T-helper 1 cell treated with Interleukin-12 subunit alpha and Interleukin-12 subunit beta and Interleukin-4 antibody, amounts not matched to agents 30 μg/mL and 1 μg/mL, for 36 hours (primary cell): Measurements from ENCODE around the gene ZNF687.

ENCODE experiments used
- H3K27ac Mint-ChIP-seq: one replicate; pipeline ENCODE4 v1.8.0; 2021; ENCODE audit warnings: mild to moderate bottlenecking, mixed read lengths
- H3K27me3 Mint-ChIP-seq: one replicate; pipeline ENCODE4 v1.8.0; 2021; ENCODE audit warnings: low read depth, mixed read lengths
- H3K36me3 Mint-ChIP-seq: one replicate; pipeline ENCODE4 v1.8.0; 2021; ENCODE audit warnings: low read depth, mixed read lengths
- H3K4me1 Mint-ChIP-seq: one replicate; pipeline ENCODE4 v1.8.0; 2021; ENCODE audit warnings: low read depth, mixed read lengths
- H3K4me3 Mint-ChIP-seq: one replicate; pipeline ENCODE4 v1.8.0; 2021; ENCODE audit warnings: mild to moderate bottlenecking, moderate library complexity, mixed read lengths
- H3K9me3 Mint-ChIP-seq: one replicate; pipeline ENCODE4 v1.8.0; 2021; ENCODE audit warnings: mixed read lengths

ZNF687 gene

DNA sequence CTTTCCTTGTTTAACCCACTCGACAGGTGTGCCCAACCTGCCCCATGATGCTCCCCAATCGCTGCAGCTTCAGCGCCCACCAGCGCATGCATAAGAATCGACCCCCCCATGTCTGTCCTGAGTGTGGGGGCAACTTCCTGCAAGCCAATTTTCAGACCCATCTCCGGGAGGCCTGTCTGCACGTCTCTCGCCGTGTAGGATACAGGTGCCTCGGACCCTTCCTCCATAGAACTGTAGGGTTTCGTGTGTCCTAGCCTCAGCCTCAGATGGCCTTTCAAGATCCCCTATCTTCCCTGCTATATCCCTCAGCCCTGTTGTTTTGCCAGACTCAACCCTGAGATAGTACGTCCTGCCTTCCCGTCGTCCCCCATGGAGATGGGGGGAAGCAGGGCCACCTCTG lies 6.4 kb downstream of the ZNF687 start:
- Mint-ChIP-seq H3K27me3 (no peaks in the 10 kb centered on the region), H3K9me3 (no peaks in the 10 kb centered on the region), H3K4me3 (no peak overlapping the region), H3K4me1 (peaks cover 16% of the 10 kb centered on the region), H3K27ac (no peak overlapping the region), H3K36me3 (peaks cover 35% of the 10 kb centered on the region)

DNA sequence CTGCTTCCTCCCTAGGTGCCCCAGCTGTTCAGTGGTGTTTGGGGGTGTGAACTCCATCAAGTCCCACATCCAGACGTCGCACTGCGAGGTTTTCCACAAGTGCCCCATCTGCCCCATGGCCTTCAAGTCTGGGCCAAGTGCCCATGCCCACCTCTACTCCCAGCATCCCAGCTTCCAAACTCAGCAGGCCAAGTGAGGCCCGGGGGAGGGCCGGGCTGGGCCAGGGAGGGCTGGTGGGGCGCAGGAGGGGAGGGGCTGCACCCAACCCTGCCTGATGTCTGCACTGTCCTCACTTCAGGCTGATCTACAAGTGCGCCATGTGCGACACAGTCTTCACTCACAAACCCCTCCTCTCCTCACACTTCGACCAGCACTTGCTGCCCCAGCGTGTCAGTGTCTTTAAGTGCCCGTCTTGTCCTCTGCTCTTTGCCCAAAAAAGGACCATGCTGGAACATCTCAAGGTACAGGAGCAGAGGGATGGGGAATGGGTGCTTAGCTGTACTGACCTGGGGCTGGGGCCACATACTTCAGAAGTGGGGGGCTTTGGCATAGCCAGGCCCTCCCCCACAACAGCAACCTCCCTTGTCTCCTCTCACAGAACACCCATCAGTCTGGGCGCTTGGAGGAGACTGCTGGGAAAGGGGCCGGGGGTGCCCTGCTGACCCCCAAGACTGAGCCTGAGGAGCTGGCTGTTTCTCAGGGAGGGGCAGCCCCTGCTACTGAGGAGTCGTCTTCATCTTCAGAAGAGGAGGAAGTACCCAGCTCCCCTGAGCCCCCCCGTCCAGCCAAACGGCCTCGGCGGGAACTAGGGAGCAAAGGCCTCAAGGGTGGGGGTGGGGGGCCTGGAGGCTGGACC lies 7.2 kb downstream of the ZNF687 start:
- Mint-ChIP-seq H3K4me3 (no peak overlapping the region), H3K9me3 (no peaks in the 10 kb centered on the region), H3K27me3 (no peaks in the 10 kb centered on the region), H3K36me3 (peaks cover 38% of the 10 kb centered on the region), H3K27ac (no peak overlapping the region), H3K4me1 (peaks cover 8% of the 10 kb centered on the region)

DNA sequence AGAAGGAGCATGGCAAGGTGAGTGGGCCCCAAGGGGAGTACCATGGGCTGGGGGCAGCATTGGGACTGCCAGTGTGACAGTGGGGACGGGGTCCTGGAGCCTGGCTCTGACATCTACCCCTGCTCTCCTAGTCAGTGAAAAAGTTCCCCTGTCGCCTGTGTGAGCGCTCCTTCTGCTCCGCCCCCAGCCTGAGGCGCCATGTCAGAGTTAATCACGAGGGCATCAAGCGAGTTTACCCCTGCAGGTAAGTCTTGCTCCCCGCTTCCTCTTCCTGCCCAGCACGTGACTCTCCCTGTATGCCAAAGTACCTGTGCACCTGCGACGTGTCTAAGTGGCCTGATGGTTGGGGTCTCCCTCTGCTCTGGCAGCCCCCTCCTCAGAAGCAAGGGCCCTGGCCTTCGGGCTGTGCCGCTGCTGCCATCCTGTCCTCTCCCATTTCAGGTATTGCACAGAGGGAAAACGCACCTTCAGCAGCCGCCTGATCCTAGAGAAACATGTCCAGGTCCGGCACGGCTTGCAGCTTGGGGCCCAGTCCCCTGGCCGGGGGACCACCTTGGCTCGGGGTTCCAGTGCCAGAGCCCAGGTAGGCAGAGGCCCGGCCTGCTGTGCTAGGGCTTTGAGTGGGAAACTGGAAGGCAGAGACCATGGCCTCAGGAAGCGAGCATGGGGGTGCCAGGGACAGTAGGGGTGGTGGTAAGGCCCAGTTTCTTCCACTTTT lies 8.1 kb downstream of the ZNF687 start:
- peaks cover 5% of the 10 kb centered on the region for H3K4me1 Mint-ChIP-seq
- H3K27ac Mint-ChIP-seq, result peak overlapping the region; percentile 71
- no peaks in the 10 kb centered on the region for H3K27me3 Mint-ChIP-seq
- no peak overlapping the region for H3K4me3 Mint-ChIP-seq
- H3K36me3 Mint-ChIP-seq, result peaks cover 36% of the 10 kb centered on the region
- H3K9me3 Mint-ChIP-seq, result no peaks in the 10 kb centered on the region

GRCh38 chr1:151290709-151291303 lies 8.7 kb downstream of the ZNF687 start:
- Mint-ChIP-seq H3K9me3 (no peaks in the 10 kb centered on the region), H3K27ac (no peak overlapping the region), H3K36me3 (peaks cover 36% of the 10 kb centered on the region), H3K27me3 (no peaks in the 10 kb centered on the region), H3K4me3 (no peak overlapping the region), H3K4me1 (peaks cover 5% of the 10 kb centered on the region)

GRCh38 chr1:151292207-151293030 lies 10.3 kb downstream of the ZNF687 start:
- H3K9me3 Mint-ChIP-seq, result no peaks in the 10 kb centered on the region
- peaks cover 24% of the 10 kb centered on the region for H3K36me3 Mint-ChIP-seq
- H3K27ac Mint-ChIP-seq, result no peak overlapping the region
- no peaks in the 10 kb centered on the region for H3K27me3 Mint-ChIP-seq
- H3K4me3 Mint-ChIP-seq, result no peak overlapping the region
- peaks cover 3% of the 10 kb centered on the region for H3K4me1 Mint-ChIP-seq

DNA sequence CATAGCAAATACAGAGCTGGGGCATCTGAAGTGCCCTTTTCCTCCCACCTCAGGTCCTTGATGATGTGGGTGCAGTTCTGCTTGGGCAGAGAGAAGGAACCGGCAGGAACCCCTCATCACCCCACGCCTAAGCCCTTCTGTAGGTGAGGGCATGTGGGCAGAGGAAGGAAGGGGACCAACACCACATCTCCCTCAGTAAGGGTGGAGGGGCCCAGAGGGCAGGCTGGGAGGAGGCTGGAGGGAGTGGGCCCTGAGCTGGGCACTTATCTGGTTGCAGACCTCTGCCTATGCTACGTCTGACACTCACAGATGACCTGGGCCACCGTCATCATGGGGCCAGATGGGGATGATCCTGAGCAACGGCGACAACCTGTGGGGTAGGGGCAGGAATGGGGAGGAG lies 11.0 kb downstream of the ZNF687 start:
- Mint-ChIP-seq H3K4me1 (peaks cover 3% of the 10 kb centered on the region), H3K36me3 (peaks cover 26% of the 10 kb centered on the region), H3K27ac (no peak overlapping the region), H3K4me3 (no peak overlapping the region), H3K9me3 (no peaks in the 10 kb centered on the region), H3K27me3 (no peaks in the 10 kb centered on the region)

- H3K4me3 Mint-ChIP-seq, result no peak overlapping the region
- H3K27me3 Mint-ChIP-seq, result no peaks in the 10 kb centered on the region
- H3K9me3 Mint-ChIP-seq, result no peaks in the 10 kb centered on the region
- no peak overlapping the region for H3K27ac Mint-ChIP-seq
- H3K36me3 Mint-ChIP-seq, result peaks cover 33% of the 10 kb centered on the region
- no peaks in the 10 kb centered on the region for H3K4me1 Mint-ChIP-seq
Observed at GRCh38 chr1:151294742-151295462, 12.8 kb downstream of the ZNF687 start.

DNA sequence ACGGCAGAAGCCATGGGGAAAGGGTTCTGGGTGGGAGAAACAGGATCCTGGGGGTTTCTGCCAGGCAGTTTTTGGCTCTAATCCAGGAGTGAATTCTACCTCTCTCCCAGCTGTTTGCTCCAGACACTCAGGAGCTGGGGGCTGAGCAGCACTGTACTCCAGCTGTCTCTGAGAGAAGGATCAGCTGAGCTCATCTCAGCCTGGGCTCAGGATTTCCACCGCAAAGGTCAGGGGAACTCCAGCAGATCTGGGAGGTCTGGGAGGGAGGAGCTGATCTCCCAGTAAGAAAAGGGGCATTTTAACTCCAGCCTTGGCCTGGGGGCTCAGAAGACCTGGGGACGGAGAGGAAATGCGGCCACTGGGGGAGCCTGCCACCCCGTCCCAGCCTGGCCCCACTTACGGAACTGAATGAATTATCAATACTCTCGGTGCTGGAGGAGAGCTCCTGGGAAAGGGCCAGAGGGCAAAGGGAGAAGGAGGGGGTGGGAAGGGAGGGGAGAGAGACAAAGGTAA lies 27.8 kb downstream of the ZNF687 start:
- no peaks in the 10 kb centered on the region for H3K27me3 Mint-ChIP-seq
- no peak overlapping the region for H3K4me3 Mint-ChIP-seq
- no peak overlapping the region for H3K27ac Mint-ChIP-seq
- H3K36me3 Mint-ChIP-seq, result peaks cover 63% of the 10 kb centered on the region
- H3K9me3 Mint-ChIP-seq, result no peaks in the 10 kb centered on the region
- peaks cover 25% of the 10 kb centered on the region for H3K4me1 Mint-ChIP-seq

- Mint-ChIP-seq H3K4me3 (no peak overlapping the region), H3K4me1 (peaks cover 29% of the 10 kb centered on the region), H3K27me3 (no peaks in the 10 kb centered on the region), H3K9me3 (no peaks in the 10 kb centered on the region), H3K27ac (peak overlapping the region; percentile 85), H3K36me3 (peaks cover 61% of the 10 kb centered on the region)
Observed at GRCh38 chr1:151311011-151311410, 28.9 kb downstream of the ZNF687 start.

DNA sequence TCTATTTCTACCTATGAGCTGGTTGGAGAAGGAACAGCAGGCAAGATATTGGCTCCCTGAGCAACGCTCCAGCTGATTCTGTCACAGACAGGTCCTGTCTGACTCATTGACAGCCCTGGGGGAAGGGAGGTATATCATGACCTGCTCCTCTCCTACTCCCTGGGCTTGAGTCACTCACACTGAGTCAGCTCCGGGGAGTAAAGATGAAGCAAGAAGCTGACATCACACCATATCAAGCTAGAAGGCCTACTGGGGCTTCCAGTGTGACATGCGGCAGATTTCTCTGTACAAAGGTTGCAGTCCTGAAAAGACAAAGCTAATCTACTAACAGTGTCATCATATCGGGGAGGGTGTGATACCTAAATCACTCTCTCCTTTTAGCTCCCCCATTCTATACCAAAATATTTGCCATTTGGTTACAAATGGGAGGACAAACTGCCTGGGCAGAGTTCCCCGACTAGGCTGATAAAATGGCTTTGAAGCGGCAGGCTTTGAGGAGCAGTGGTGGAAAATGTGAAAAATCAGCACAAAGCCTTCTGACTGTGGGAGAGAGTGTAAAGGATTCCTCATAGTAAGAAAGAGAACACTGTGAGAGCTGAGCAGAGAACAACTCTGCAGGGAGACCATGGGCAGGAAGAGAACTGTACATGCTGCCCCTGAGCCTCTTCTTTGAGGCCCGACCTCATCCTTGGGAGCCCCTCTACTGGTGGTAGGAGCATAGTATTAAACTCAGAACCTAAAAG lies 29.7 kb downstream of the ZNF687 start:
- Mint-ChIP-seq H3K27ac (peak overlapping the region; percentile 85), H3K36me3 (peaks cover 62% of the 10 kb centered on the region), H3K4me1 (peaks cover 29% of the 10 kb centered on the region), H3K27me3 (no peaks in the 10 kb centered on the region), H3K4me3 (no peak overlapping the region), H3K9me3 (no peaks in the 10 kb centered on the region)

DNA sequence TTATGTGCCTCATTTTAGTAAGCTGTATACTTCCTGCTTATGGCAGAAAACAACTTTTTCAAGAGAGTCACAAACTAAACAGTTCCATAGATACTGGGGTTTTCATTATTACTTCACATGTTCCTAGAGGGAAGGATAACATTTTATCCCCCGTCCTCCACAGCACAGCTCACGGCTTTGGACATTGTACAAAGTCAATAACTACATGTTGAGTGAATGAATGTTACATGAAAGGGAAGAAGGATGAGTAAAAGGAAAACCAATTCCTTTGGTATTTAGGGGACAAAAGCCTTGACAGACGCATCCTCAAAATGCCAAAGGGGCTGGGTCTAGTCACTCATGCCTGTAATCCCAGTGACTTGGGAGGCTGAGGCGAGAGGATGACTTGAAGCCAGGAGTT lies 30.3 kb downstream of the ZNF687 start:
- no peak overlapping the region for H3K4me3 Mint-ChIP-seq

GRCh38 chr1:151312826-151313225 lies 30.7 kb downstream of the ZNF687 start:
- H3K27ac Mint-ChIP-seq, result peak overlapping the region; percentile 67
- H3K9me3 Mint-ChIP-seq, result no peaks in the 10 kb centered on the region
- H3K4me3 Mint-ChIP-seq, result peak overlapping the region; percentile 30
- H3K36me3 Mint-ChIP-seq, result peaks cover 59% of the 10 kb centered on the region
- peaks cover 29% of the 10 kb centered on the region for H3K4me1 Mint-ChIP-seq
- no peaks in the 10 kb centered on the region for H3K27me3 Mint-ChIP-seq

More for the DNA sequence above, 30.3 kb downstream of the ZNF687 start:
- Mint-ChIP-seq H3K4me1 (peaks cover 29% of the 10 kb centered on the region), H3K36me3 (peaks cover 60% of the 10 kb centered on the region), H3K27ac (peak overlapping the region; percentile 85), H3K9me3 (no peaks in the 10 kb centered on the region), H3K27me3 (no peaks in the 10 kb centered on the region)

DNA sequence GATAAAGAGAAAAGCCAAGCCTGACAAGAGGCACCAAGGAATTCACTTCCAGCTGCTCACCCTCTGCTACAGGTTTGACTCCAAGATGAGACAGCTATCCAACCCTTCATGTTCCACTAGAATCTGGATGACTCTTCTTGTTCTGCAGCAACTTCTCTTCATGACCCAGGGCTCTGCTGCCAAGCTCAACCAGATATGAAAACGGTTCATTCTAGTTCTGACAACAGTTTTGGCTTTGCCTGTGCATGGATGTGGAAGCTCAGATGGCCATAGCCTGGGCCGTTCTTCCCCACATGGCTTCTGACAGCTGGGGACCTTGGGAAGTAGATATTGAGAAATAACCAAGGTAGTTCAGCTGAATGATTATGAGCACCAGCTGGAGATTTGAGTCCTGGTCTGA lies 31.4 kb downstream of the ZNF687 start:
- Mint-ChIP-seq H3K4me1 (peaks cover 29% of the 10 kb centered on the region), H3K9me3 (no peaks in the 10 kb centered on the region), H3K4me3 (no peak overlapping the region), H3K36me3 (peaks cover 52% of the 10 kb centered on the region), H3K27me3 (no peaks in the 10 kb centered on the region), H3K27ac (no peak overlapping the region)
